Transverse colon (tissue), 4 donors: ENCODE data around the gene MYG1. TPM values are rescaled to one million over a fixed set of nuclear protein-coding genes. Genes with fewer than 3 reads are reported as not detected.

Experiments used
- DNase-seq: peaks from one replicate; pipeline ENCODE4 v3.0.0-alpha.2; 2019
- H3K27ac ChIP-seq, 4 donors: fragments of 200-600 bp; sonication (generic); 2 replicates each; pipeline ENCODE4 v1.5.1; 2016 to 2018; ENCODE audit warnings: inconsistent platforms in 4 of 4
- H3K27me3 ChIP-seq: fragments of 200-600 bp; sonication (generic); 2 replicates; pipeline ENCODE4 v1.5.1; 2017; ENCODE audit warnings: inconsistent platforms
- H3K36me3 ChIP-seq, 4 donors: fragments of 200-600 bp; sonication (generic); 2 replicates each; pipeline ENCODE4 v1.5.1; 2017 to 2019; ENCODE audit warnings: inconsistent platforms in 4 of 4
- H3K4me1 ChIP-seq, 4 donors: fragments of 200-600 bp; sonication (generic); 2 replicates each; pipeline ENCODE4 v1.5.1; 2017 to 2020; ENCODE audit warnings: inconsistent platforms in 4 of 4
- H3K4me3 ChIP-seq, 4 donors: fragments of 200-600 bp; sonication (generic); 1 replicate in 1 of 4; 2 replicates in 3 of 4; pipeline versions ENCODE4 v1.5.1 to v1.6.1; 2017 to 2019; ENCODE audit warnings: inconsistent platforms in 4 of 4
- H3K9me3 ChIP-seq, 2 donors: fragments of 200-600 bp; sonication (generic); 2 replicates each; pipeline ENCODE4 v1.5.1; 2017 to 2019; ENCODE audit warnings: inconsistent platforms in 2 of 2
- CTCF ChIP-seq, 5 experiments: fragments of 200-600 bp in 3 of 5; fragments of 450-650 bp in 2 of 5; sonication (generic) in 3 of 5; IDR thresholded peaks; 1 replicate in 2 of 5; 2 replicates in 3 of 5; pipeline ENCODE4 v1.5.1; 2016 to 2017; ENCODE audit warnings: antibody characterized with exemption in 5 of 5, inconsistent platforms in 3 of 5, mild to moderate bottlenecking in 2 of 5, moderate library complexity in 1 of 5
- EP300 ChIP-seq: sonication (generic); formaldehyde crosslinking; IDR thresholded peaks from one replicate; pipeline ENCODE4 v1.6.1; 2017; ENCODE audit warnings: antibody characterized with exemption, low read depth
- POLR2A ChIP-seq: fragments of 450-650 bp; IDR thresholded peaks from one replicate; pipeline ENCODE4 v1.6.1; 2016; ENCODE audit warnings: antibody characterized with exemption, mild to moderate bottlenecking, moderate library complexity
- POLR2AphosphoS5 ChIP-seq, 3 donors: sonication (generic); formaldehyde crosslinking; IDR thresholded peaks; one replicate each; pipeline ENCODE4 v1.6.1; 2016; ENCODE audit warnings: antibody characterized with exemption in 3 of 3
- WGBS, 2 donors: methylation state at CpG; one replicate each; pipeline ENCODE4 v1.1.5; 2018; ENCODE audit warnings: low coverage in 1 of 2; 5-methylcytosine and 5-hydroxymethylcytosine counted together
- in situ Hi-C, 4 donors: fragments of 200-750 bp; cut with MboI; loops; one replicate each; pipeline versions ENCODE4 v1.15.0 to v1.15.1; 2017; ENCODE audit warnings: low sequenced_read_pairs in 3 of 4, low pct_ligation_motif_present in 1 of 4, low pct_unique_long_range_greater_than_20kb in 1 of 4
- intact Hi-C: fragments of 100-400 bp; cut with DNase I; formaldehyde crosslinking; loops from one replicate; pipeline ENCODE4 v1.15.1; 2023; ENCODE audit warnings: low total_unique reads
- total RNA-seq, 4 donors: library from RNA; depleted of rRNA; stranded (reverse); fragments of >200 nt; gene quantifications; one replicate each; pipeline ENCODE4 v1.1.0, GENCODE V29; 2016

MYG1 gene
- total RNA-seq, 4 donors from 2014 or later, result 12.7 to 37.0 (median 24.3) TPM

GRCh38 chr12:53253298-53253697, 46.2 kb upstream of the MYG1 start:
- in situ Hi-C loops (no loop called here), intact Hi-C loops (no loop called here)
- H3K27ac ChIP-seq, result peak overlapping the region in 3 of 4 donors; percentile 93 to 95 (median 94)
- H3K4me3 ChIP-seq, result peak overlapping the region in 1 of 4 donors; percentile 92
- 91% methylated on average over 13 of the region's 13 CpGs; no CpG with 5 or more reads in 1 of the 2 donors for WGBS, 2 donors
- no peak for DNase-seq
- peaks cover 0 to 9% (median 0%) of the 10 kb centered on the region in 4 donors for H3K36me3 ChIP-seq
- TF ChIP-seq EP300, result no peak
- no peak for TF ChIP-seq POLR2A
- no peak for TF ChIP-seq POLR2AphosphoS5 (IDR thresholded peaks at IDR 0.05)
- TF ChIP-seq CTCF (IDR thresholded peaks at IDR 0.05), result no peak
- H3K27me3 ChIP-seq, result no peaks in the 10 kb centered on the region
- peaks cover 15 to 24% (median 24%) of the 10 kb centered on the region in 4 donors for H3K4me1 ChIP-seq
- H3K9me3 ChIP-seq, result no peaks in the 10 kb centered on the region

GRCh38 chr12:53254816-53255545, 44.5 kb upstream of the MYG1 start:
- WGBS, 2 donors, result 75% methylated on average over 1 of the region's 1 CpG; no CpG with 5 or more reads in 1 of the 2 donors
- in situ Hi-C loops (no loop called here), intact Hi-C loops (no loop called here)
- Histone ChIP-seq H3K36me3 (peaks cover 0 to 9% (median 0%) of the 10 kb centered on the region in 4 donors), H3K4me3 (no peak overlapping the region), H3K27ac (no peak overlapping the region), H3K4me1 (peaks cover 15 to 24% (median 24%) of the 10 kb centered on the region in 4 donors), H3K27me3 (no peaks in the 10 kb centered on the region), H3K9me3 (no peaks in the 10 kb centered on the region)
- DNase-seq, result no peak
- TF ChIP-seq CTCF (IDR thresholded peaks at IDR 0.05) (no peak), EP300 (no peak), POLR2A (no peak), POLR2AphosphoS5 (IDR thresholded peaks at IDR 0.05) (no peak)

GRCh38 chr12:53255996-53256395, 43.5 kb upstream of the MYG1 start:
- in situ Hi-C loops, result no loop called here
- H3K27me3 ChIP-seq, result no peaks in the 10 kb centered on the region

More at GRCh38 chr12:53255996-53256395, 43.5 kb upstream of the MYG1 start:
- Histone ChIP-seq H3K9me3 (no peaks in the 10 kb centered on the region), H3K4me1 (peaks cover 11 to 22% (median 18%) of the 10 kb centered on the region in 4 donors), H3K27ac (no peak overlapping the region), H3K4me3 (no peak overlapping the region), H3K36me3 (peaks cover 0 to 9% (median 0%) of the 10 kb centered on the region in 4 donors)
- 64 to 74% methylated on average over 2 to 3 of the region's 3 CpGs for WGBS, 2 donors
- intact Hi-C loops, result no loop called here
- no peak for DNase-seq
- TF ChIP-seq EP300 (no peak), POLR2AphosphoS5 (IDR thresholded peaks at IDR 0.05) (no peak), CTCF (IDR thresholded peaks at IDR 0.05) (no peak), POLR2A (no peak)
